Panc1 (cell line): ENCODE measurements around the gene GTF3C5. TPM values are rescaled to one million over a fixed set of nuclear protein-coding genes. Genes with fewer than 3 reads are reported as not detected.

Experiments
- ATAC-seq: fragments of 200-7000 bp; cut with Tn5 transposase; 2 replicates; pipeline ENCODE4 v1.9.1; 2020; ENCODE audit warnings: mild to moderate bottlenecking, moderate library complexity
- BruUV-seq: library from RNA; stranded (reverse); fragments of 400-500 nt; replicated peaks from 2 replicates; lab custom pipeline; 2021; lab: Mats Ljungman, UMichigan
- CTCF ChIA-PET: fragments of 300-600 bp; sonication (Branson Sonifier 250); formaldehyde crosslinking; loops from one replicate; lab custom pipeline; 2022; ENCODE audit warnings: antibody characterized with exemption; lab: Charles Lee
- POLR2A ChIA-PET: fragments of 300-600 bp; sonication (Branson Sonifier 250); formaldehyde crosslinking; loops from one replicate; lab custom pipeline; 2022; ENCODE audit warnings: antibody characterized with exemption; lab: Charles Lee
- DNase-seq: peaks from one replicate; pipeline ENCODE4 v3.0.0-alpha.2; 2010; ENCODE audit warnings: low read depth, low spot score
- H3K27ac ChIP-seq: 2 replicates; pipeline ENCODE4 v1.5.1; 2011; ENCODE audit warnings: mild to moderate bottlenecking, low read length, inconsistent platforms
- H3K27me3 ChIP-seq: fragments of 200-500 bp; sonication (Bioruptor generic); 2 replicates; pipeline ENCODE4 v1.6.0; 2014; ENCODE audit warnings: low read length, inconsistent platforms; ENCODE audit not compliant: control insufficient read depth, insufficient read depth
- H3K36me3 ChIP-seq: fragments of 200-500 bp; sonication (Bioruptor generic); 2 replicates; pipeline ENCODE4 v1.5.1; 2014; ENCODE audit warnings: inconsistent platforms, mild to moderate bottlenecking, low read length, moderate library complexity; ENCODE audit not compliant: control insufficient read depth, insufficient read depth
- H3K4me1 ChIP-seq: 2 replicates; pipeline ENCODE4 v1.5.1; 2011; ENCODE audit warnings: inconsistent platforms, mild to moderate bottlenecking, low read length, moderate library complexity; ENCODE audit not compliant: control insufficient read depth, insufficient read depth
- H3K4me3 ChIP-seq, 2 experiments: 2 replicates each; pipeline ENCODE4 v1.5.1; 2011 to 2012; ENCODE audit warnings: low read depth in 2 of 2, low read length in 2 of 2, mild to moderate bottlenecking in 2 of 2, inconsistent platforms in 1 of 2, moderate library complexity in 1 of 2
- H3K9me3 ChIP-seq: fragments of 200-500 bp; sonication (Bioruptor generic); 2 replicates; pipeline ENCODE4 v1.5.1; 2014; ENCODE audit warnings: low read depth, mild to moderate bottlenecking, inconsistent platforms, low read length, moderate library complexity; ENCODE audit not compliant: control insufficient read depth, insufficient read depth
- CTCF ChIP-seq: fragments of 450-650 bp; IDR thresholded peaks from 2 replicates; pipeline ENCODE4 v1.5.1; 2017; ENCODE audit warnings: mild to moderate bottlenecking
- POLR2AphosphoS5 ChIP-seq: IDR thresholded peaks from 2 replicates; pipeline ENCODE4 v1.6.1; 2012; ENCODE audit warnings: mild to moderate bottlenecking, low read depth, low read length, moderate library complexity
- REST ChIP-seq, 2 experiments: IDR thresholded peaks; 2 replicates each; pipeline ENCODE4 v1.6.1; 2011 to 2012; ENCODE audit warnings: low read depth in 2 of 2, control low read depth in 1 of 2, low read length in 1 of 2, mild to moderate bottlenecking in 1 of 2, moderate library complexity in 1 of 2; ENCODE audit not compliant: insufficient read depth in 1 of 2
- SIN3A ChIP-seq: IDR thresholded peaks from 2 replicates; pipeline ENCODE4 v1.6.1; 2012; ENCODE audit warnings: low read depth, mild to moderate bottlenecking, low read length, moderate library complexity, borderline replicate concordance; ENCODE audit not compliant: insufficient read depth
- TCF7L2 ChIP-seq: IDR thresholded peaks from 2 replicates; pipeline ENCODE4 v1.6.1; 2011; ENCODE audit warnings: mild to moderate bottlenecking, low read depth, low read length, inconsistent platforms
- in situ Hi-C: cut with HindIII; loops from 2 replicates; pipeline ENCODE4 v1.10.0; 2016; ENCODE audit warnings: low sequenced_read_pairs, low pct_unique_long_range_greater_than_20kb
- intact Hi-C: fragments of 100-400 bp; cut with micrococcal nuclease; formaldehyde crosslinking; loops from one replicate; pipeline ENCODE4 v1.10.0; 2022; ENCODE audit not compliant: unreplicated experiment
- total RNA-seq: library from RNA; stranded (reverse); gene quantifications from one replicate; pipeline ENCODE4 v1.2.1, GENCODE V29; 2021; ENCODE audit not compliant: unreplicated experiment

The GTF3C5 gene
- total RNA-seq, 1 experiment from 2014 or later, result 47.7 TPM

DNA sequence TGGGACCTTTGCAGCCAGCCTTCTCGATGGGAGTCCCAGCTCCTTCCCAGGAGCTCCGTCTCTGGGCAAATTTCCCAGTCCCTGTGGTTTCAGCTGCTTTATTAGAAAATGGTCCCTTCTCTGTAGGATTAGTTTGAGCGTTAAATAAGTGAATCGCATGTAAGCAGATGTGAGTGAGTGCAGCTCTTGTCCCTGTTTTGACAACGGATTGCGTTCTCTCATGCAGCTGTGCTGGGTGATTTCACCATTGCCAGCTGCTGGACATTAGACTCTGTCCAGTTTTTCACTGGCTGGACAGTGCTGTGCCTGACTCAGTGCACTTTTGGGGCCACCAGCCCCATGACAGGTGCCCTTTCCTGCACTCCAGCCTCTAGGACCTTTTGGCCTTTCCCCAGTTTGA is 19.3 kb downstream of the GTF3C5 start:
- in situ Hi-C loops (no loop called here), intact Hi-C loops (no loop called here)
- Histone ChIP-seq H3K36me3 (peaks cover 2% of the 10 kb centered on the region; the same call in 1 of the 2 replicates), H3K27me3 (no peaks in the 10 kb centered on the region), H3K27ac (no peak overlapping the region), H3K4me1 (no peaks in the 10 kb centered on the region), H3K9me3 (no peaks in the 10 kb centered on the region), H3K4me3 (no peak overlapping the region)
- ChIA-PET POLR2A (interaction anchor here (0.6 kb wide), 1 partner anchor 179 kb away, joined by 5 read pairs; no protein-coding TSS in a partner anchor), CTCF (no interaction called here)
- no TSS peak for BruUV-seq
- no peak for TF ChIP-seq REST (IDR thresholded peaks at IDR 0.05; ENCODE audit: insufficient read depth in 1 of 2, low read depth in 2 of 2, low read length in 1 of 2)
- TF ChIP-seq TCF7L2, result no peak
- DNase-seq, result no peak
- no peak for ATAC-seq

DNA sequence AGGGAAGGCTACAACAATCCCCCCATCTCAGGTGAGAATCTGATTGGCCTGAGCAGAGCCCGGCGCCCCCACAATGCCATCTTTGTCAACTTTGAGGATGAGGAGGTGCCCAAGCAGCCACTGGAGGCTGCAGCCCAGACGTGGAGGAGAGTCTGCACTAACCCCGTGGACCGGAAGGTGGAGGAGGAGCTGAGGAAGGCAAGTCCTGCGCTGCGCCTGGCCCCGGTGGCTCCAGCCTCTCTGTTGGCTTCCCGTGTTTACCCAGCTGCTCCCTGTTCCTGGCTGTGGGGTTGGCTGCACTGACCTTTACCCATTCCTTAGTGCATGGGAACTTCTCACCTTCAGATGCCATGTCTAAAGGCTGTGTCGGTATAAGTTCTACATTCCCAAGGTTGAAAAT is 20.0 kb downstream of the GTF3C5 start:
- no peak overlapping the region for H3K27ac ChIP-seq
- in situ Hi-C loops (no loop called here), intact Hi-C loops (no loop called here)
- no peaks in the 10 kb centered on the region for H3K9me3 ChIP-seq
- ChIA-PET CTCF (no interaction called here), POLR2A (interaction anchor here (0.6 kb wide), 1 partner anchor 179 kb away, joined by 5 read pairs; no protein-coding TSS in a partner anchor)
- BruUV-seq, result no TSS peak
- no peak overlapping the region for H3K4me3 ChIP-seq
- H3K4me1 ChIP-seq, result no peaks in the 10 kb centered on the region
- H3K27me3 ChIP-seq, result no peaks in the 10 kb centered on the region
- no peak for DNase-seq
- TF ChIP-seq SIN3A (no peak), CTCF (no peak), TCF7L2 (no peak), REST (IDR thresholded peaks at IDR 0.05; ENCODE audit: insufficient read depth in 1 of 2, low read depth in 2 of 2, low read length in 1 of 2) (no peak), POLR2AphosphoS5 (no peak)
- no peak for ATAC-seq
- peaks cover 2% of the 10 kb centered on the region; the same call in 1 of the 2 replicates for H3K36me3 ChIP-seq
